ENCODE results near the gene TPCN1.
A peak's percentile ranks its signal among the peaks of the same experiment; 100 is the strongest.

The TPCN1 gene

GRCh38 chr12:113251404-113252070, 30.3 kb downstream of the TPCN1 start:
- Histone ChIP-seq H3K36me3 (ENCODE audit: control insufficient read depth in 2 of 2, insufficient read depth in 1 of 2, low read length in 2 of 2) (peaks cover 0 to 3% of the 10 kb centered on the region in 2 experiments; a peak in 1 of 3 replicates), H3K4me3 (ENCODE audit: low read depth, low read length) (no peak overlapping the region), H3K4me1 (ENCODE audit: control insufficient read depth, insufficient read depth, low read length) (no peaks in the 10 kb centered on the region; the same call in 1 of the 2 replicates), H3K27ac (ENCODE audit: extremely low read depth, low read depth, low read length) (no peak overlapping the region), H3K9me3 (ENCODE audit: control insufficient read depth, insufficient read depth, low read depth, low read length) (no peaks in the 10 kb centered on the region)
- ChIA-PET POLR2A (no interaction called here), CTCF (no interaction called here)
- TF ChIP-seq ZFP3 (tag by site-specific recombination; IDR thresholded peaks at IDR 0.05; ENCODE audit: low read depth) (no peak), ZFP41 (tag by site-specific recombination; IDR thresholded peaks at IDR 0.05; ENCODE audit: borderline replicate concordance) (no peak), SCRT2 (tag by site-specific recombination; IDR thresholded peaks at IDR 0.05) (peak; percentile 62)

GRCh38 chr12:113252494-113252893, 31.2 kb downstream of the TPCN1 start:
- H3K27ac ChIP-seq (ENCODE audit: extremely low read depth, low read depth, low read length): no peak overlapping the region
- no peak for TF ChIP-seq ZFP37 (tag by site-specific recombination; IDR thresholded peaks at IDR 0.05)
- TF ChIP-seq ZNF214 (tag by site-specific recombination; IDR thresholded peaks at IDR 0.05; ENCODE audit: borderline replicate concordance): no peak
- no peak for TF ChIP-seq ZNF548 (tag by site-specific recombination; IDR thresholded peaks at IDR 0.05)
- no peak for TF ChIP-seq ZNF404 (tag by site-specific recombination; IDR thresholded peaks at IDR 0.05)
- no peak for TF ChIP-seq ZNF132 (tag by site-specific recombination; IDR thresholded peaks at IDR 0.05; ENCODE audit: borderline replicate concordance)
- TF ChIP-seq ZNF621 (tag by site-specific recombination; IDR thresholded peaks at IDR 0.05): no peak
- TF ChIP-seq SP2 (tag by site-specific recombination; IDR thresholded peaks at IDR 0.05): no peak
- TF ChIP-seq PBX3 (CRISPR knock-in tag; IDR thresholded peaks at IDR 0.05): no peak
- no peak for TF ChIP-seq ZSCAN18 (tag by site-specific recombination; IDR thresholded peaks at IDR 0.05)
- H3K4me3 ChIP-seq (ENCODE audit: low read depth, low read length): no peak overlapping the region
- peaks cover 0 to 3% of the 10 kb centered on the region in 2 experiments; a peak in 1 of 3 replicates for H3K36me3 ChIP-seq (ENCODE audit: control insufficient read depth in 2 of 2, insufficient read depth in 1 of 2, low read length in 2 of 2)
- H3K9me3 ChIP-seq (ENCODE audit: control insufficient read depth, insufficient read depth, low read depth, low read length): no peaks in the 10 kb centered on the region
- CTCF ChIA-PET: no interaction called here
- POLR2A ChIA-PET: no interaction called here
- no peaks in the 10 kb centered on the region for H3K4me1 ChIP-seq (ENCODE audit: control insufficient read depth, insufficient read depth, low read length)

GRCh38 chr12:113253532-113254285, 32.4 kb downstream of the TPCN1 start:
- CTCF ChIA-PET: interaction anchor here (0.5 kb wide), 1 partner anchor 57 kb away, joined by 4 read pairs; no protein-coding TSS in a partner anchor
- POLR2A ChIA-PET: no interaction called here

GRCh38 chr12:113254298-113254697, 33.0 kb downstream of the TPCN1 start:
- Histone ChIP-seq H3K36me3 (ENCODE audit: control insufficient read depth in 2 of 2, insufficient read depth in 1 of 2, low read length in 2 of 2) (peaks cover 0 to 3% of the 10 kb centered on the region in 2 experiments; a peak in 1 of 3 replicates), H3K4me3 (ENCODE audit: low read depth, low read length) (no peak overlapping the region), H3K9me3 (ENCODE audit: control insufficient read depth, insufficient read depth, low read depth, low read length) (no peaks in the 10 kb centered on the region), H3K4me1 (ENCODE audit: control insufficient read depth, insufficient read depth, low read length) (no peaks in the 10 kb centered on the region), H3K27ac (ENCODE audit: extremely low read depth, low read depth, low read length) (no peak overlapping the region)
- CTCF ChIA-PET: no interaction called here
- POLR2A ChIA-PET: no interaction called here
- no peak for TF ChIP-seq ZNF518A (tag by site-specific recombination; conservative IDR thresholded peaks at IDR 0.05; ENCODE audit: low read depth)
- no peak for TF ChIP-seq ZNF777 (tag by site-specific recombination; IDR thresholded peaks at IDR 0.05; ENCODE audit: borderline replicate concordance)
- no peak for TF ChIP-seq ZNF416 (tag by site-specific recombination; IDR thresholded peaks at IDR 0.05)
- TF ChIP-seq HOXD13 (CRISPR knock-in tag; IDR thresholded peaks at IDR 0.05; ENCODE audit: borderline replicate concordance): no peak

More at GRCh38 chr12:113253532-113254285, 32.4 kb downstream of the TPCN1 start:
- no peak overlapping the region for H3K4me3 ChIP-seq (ENCODE audit: low read depth, low read length)
- no peaks in the 10 kb centered on the region for H3K4me1 ChIP-seq (ENCODE audit: control insufficient read depth, insufficient read depth, low read length)
- no peak overlapping the region for H3K27ac ChIP-seq (ENCODE audit: extremely low read depth, low read depth, low read length)
- no peaks in the 10 kb centered on the region for H3K9me3 ChIP-seq (ENCODE audit: control insufficient read depth, insufficient read depth, low read depth, low read length)
- TF ChIP-seq ZNF184 (tag by site-specific recombination; IDR thresholded peaks at IDR 0.05): no peak
- no peak for TF ChIP-seq ZNF132 (tag by site-specific recombination; IDR thresholded peaks at IDR 0.05; ENCODE audit: borderline replicate concordance)
- no peak for TF ChIP-seq KLF8 (tag by site-specific recombination; IDR thresholded peaks at IDR 0.05)
- no peak for TF ChIP-seq ZNF175 (tag by site-specific recombination; IDR thresholded peaks at IDR 0.05)
- no peak for TF ChIP-seq SP3 (tag by site-specific recombination; IDR thresholded peaks at IDR 0.05)
- peaks cover 0 to 3% of the 10 kb centered on the region in 2 experiments; a peak in 1 of 3 replicates for H3K36me3 ChIP-seq (ENCODE audit: control insufficient read depth in 2 of 2, insufficient read depth in 1 of 2, low read length in 2 of 2)

Measured in HEK293 (cell line).